Stomach smooth muscle (tissue), 2 donors: ENCODE data around the gene ONECUT3.

Source experiments
- H3K27ac ChIP-seq: one replicate; pipeline ENCODE4 v1.7.0; 2013; ENCODE audit warnings: mild to moderate bottlenecking, low read length, inconsistent platforms
- H3K27me3 ChIP-seq, 2 donors: one replicate each; pipeline ENCODE4 v1.7.0; 2013; ENCODE audit warnings: low read length in 2 of 2; ENCODE audit not compliant: insufficient read depth in 2 of 2, control insufficient read depth in 1 of 2
- H3K36me3 ChIP-seq, 2 donors: one replicate each; pipeline ENCODE4 v1.7.0; 2013; ENCODE audit warnings: low read length in 2 of 2; ENCODE audit not compliant: control insufficient read depth in 2 of 2, insufficient read depth in 2 of 2
- H3K4me1 ChIP-seq: one replicate; pipeline ENCODE4 v1.7.0; 2013; ENCODE audit warnings: low read length; ENCODE audit not compliant: control insufficient read depth, insufficient read depth
- H3K4me3 ChIP-seq, 2 donors: one replicate each; pipeline ENCODE4 v1.7.0; 2013; ENCODE audit warnings: low read length in 2 of 2
- H3K9ac ChIP-seq, 2 donors: one replicate each; pipeline ENCODE4 v1.7.0; 2013; ENCODE audit warnings: low read length in 2 of 2, mild to moderate bottlenecking in 1 of 2
- H3K9me3 ChIP-seq, 2 donors: one replicate each; pipeline ENCODE4 v1.7.0; 2013; ENCODE audit warnings: low read length in 2 of 2; ENCODE audit not compliant: control insufficient read depth in 2 of 2
- donor health status: healthy.
- donor health status: Pancreatic carcinoma.

The ONECUT3 gene

GRCh38 chr19:1749373-1750342 lies 3.6 kb upstream of the ONECUT3 start:
- Histone ChIP-seq H3K36me3 (no peaks in the 10 kb centered on the region), H3K27me3 (peaks cover 58 to 79% of the 10 kb centered on the region in 2 donors), H3K4me1 (peaks cover 26% of the 10 kb centered on the region), H3K4me3 (peak overlapping the region in 1 of 2 donors; percentile 40), H3K9ac (no peak overlapping the region), H3K9me3 (no peaks in the 10 kb centered on the region), H3K27ac (no peak overlapping the region)

- Histone ChIP-seq H3K4me1 (peaks cover 27% of the 10 kb centered on the region), H3K27me3 (peaks cover 53 to 79% of the 10 kb centered on the region in 2 donors), H3K9me3 (no peaks in the 10 kb centered on the region), H3K9ac (no peak overlapping the region), H3K27ac (no peak overlapping the region), H3K36me3 (no peaks in the 10 kb centered on the region), H3K4me3 (peak overlapping the region in 1 of 2 donors; percentile 35)
Measured at GRCh38 chr19:1750343-1751021, 2.8 kb upstream of the ONECUT3 start.

- H3K9me3 ChIP-seq, result no peaks in the 10 kb centered on the region
- peaks cover 61 to 85% of the 10 kb centered on the region in 2 donors for H3K27me3 ChIP-seq
- no peak overlapping the region for H3K4me3 ChIP-seq
- no peak overlapping the region for H3K9ac ChIP-seq
- H3K4me1 ChIP-seq, result peaks cover 27% of the 10 kb centered on the region
- H3K27ac ChIP-seq, result no peak overlapping the region
- H3K36me3 ChIP-seq, result no peaks in the 10 kb centered on the region
Measured at GRCh38 chr19:1751367-1752008, 1.8 kb upstream of the ONECUT3 start.

GRCh38 chr19:1752009-1752756 lies 1.1 kb upstream of the ONECUT3 start:
- Histone ChIP-seq H3K9me3 (no peaks in the 10 kb centered on the region), H3K4me1 (peaks cover 27% of the 10 kb centered on the region), H3K9ac (no peak overlapping the region), H3K4me3 (no peak overlapping the region), H3K36me3 (no peaks in the 10 kb centered on the region), H3K27ac (no peak overlapping the region), H3K27me3 (peaks cover 59 to 83% of the 10 kb centered on the region in 2 donors)

- Histone ChIP-seq H3K36me3 (no peaks in the 10 kb centered on the region), H3K9me3 (no peaks in the 10 kb centered on the region), H3K27ac (no peak overlapping the region), H3K27me3 (peaks cover 56 to 83% of the 10 kb centered on the region in 2 donors), H3K9ac (no peak overlapping the region), H3K4me3 (no peak overlapping the region), H3K4me1 (peaks cover 25% of the 10 kb centered on the region)
Measured at GRCh38 chr19:1754018-1754635, 821 bp downstream of the ONECUT3 start.

GRCh38 chr19:1754636-1755466 lies 1.5 kb downstream of the ONECUT3 start:
- no peaks in the 10 kb centered on the region for H3K9me3 ChIP-seq
- peaks cover 61 to 83% of the 10 kb centered on the region in 2 donors for H3K27me3 ChIP-seq
- no peak overlapping the region for H3K27ac ChIP-seq
- peaks cover 19% of the 10 kb centered on the region for H3K4me1 ChIP-seq
- H3K36me3 ChIP-seq, result no peaks in the 10 kb centered on the region
- H3K9ac ChIP-seq, result no peak overlapping the region
- no peak overlapping the region for H3K4me3 ChIP-seq

GRCh38 chr19:1755467-1756171 lies 2.3 kb downstream of the ONECUT3 start:
- Histone ChIP-seq H3K36me3 (no peaks in the 10 kb centered on the region), H3K9ac (no peak overlapping the region), H3K27me3 (peaks cover 58 to 83% of the 10 kb centered on the region in 2 donors), H3K27ac (no peak overlapping the region), H3K4me3 (no peak overlapping the region), H3K9me3 (no peaks in the 10 kb centered on the region), H3K4me1 (peaks cover 14% of the 10 kb centered on the region)

- H3K4me3 ChIP-seq, result no peak overlapping the region
- H3K9ac ChIP-seq, result no peak overlapping the region
- H3K9me3 ChIP-seq, result no peaks in the 10 kb centered on the region
- no peak overlapping the region for H3K27ac ChIP-seq
- H3K4me1 ChIP-seq, result peaks cover 14% of the 10 kb centered on the region
- no peaks in the 10 kb centered on the region for H3K36me3 ChIP-seq
- peaks cover 53 to 79% of the 10 kb centered on the region in 2 donors for H3K27me3 ChIP-seq
Measured at GRCh38 chr19:1756264-1756663, 3.0 kb downstream of the ONECUT3 start.
